Lower leg skin (tissue), 3 donors: Measurements from ENCODE around the gene VAMP5.

Experiments
- CTCF ChIP-seq, 3 donors: fragments of 450-650 bp; IDR thresholded peaks; one replicate each; pipeline ENCODE4 v1.5.1; 2016; ENCODE audit warnings: antibody characterized with exemption in 3 of 3, mild to moderate bottlenecking in 3 of 3, moderate library complexity in 2 of 3
- POLR2A ChIP-seq, 2 donors: fragments of 450-650 bp; IDR thresholded peaks; one replicate each; pipeline ENCODE4 v1.6.1; 2016 to 2017; ENCODE audit warnings: antibody characterized with exemption in 2 of 2, mild to moderate bottlenecking in 1 of 2, moderate library complexity in 1 of 2

- TF ChIP-seq CTCF (IDR thresholded peaks at IDR 0.05) (peak in 1 of 3 donors; percentile 88), POLR2A (IDR thresholded peaks at IDR 0.05) (peak in 1 of 2 donors; percentile 96)
Measured at GRCh38 chr2:85538507-85539360, 45.5 kb upstream of the VAMP5 start, which contains the start of gene MAT2A.
